ENCODE results near the gene ZNF140. TPM values are rescaled to one million over a fixed set of nuclear protein-coding genes. Genes with fewer than 3 reads are reported as not detected.
A peak's percentile ranks its signal among the peaks of the same experiment; 100 is the strongest.

ZNF140 gene
- total and polyA plus RNA-seq, 2 of the 13 experiments (the other 11 are each of a cell fraction or from before 2014, with no cell fraction given), result 8.7 to 13.5 TPM

DNA sequence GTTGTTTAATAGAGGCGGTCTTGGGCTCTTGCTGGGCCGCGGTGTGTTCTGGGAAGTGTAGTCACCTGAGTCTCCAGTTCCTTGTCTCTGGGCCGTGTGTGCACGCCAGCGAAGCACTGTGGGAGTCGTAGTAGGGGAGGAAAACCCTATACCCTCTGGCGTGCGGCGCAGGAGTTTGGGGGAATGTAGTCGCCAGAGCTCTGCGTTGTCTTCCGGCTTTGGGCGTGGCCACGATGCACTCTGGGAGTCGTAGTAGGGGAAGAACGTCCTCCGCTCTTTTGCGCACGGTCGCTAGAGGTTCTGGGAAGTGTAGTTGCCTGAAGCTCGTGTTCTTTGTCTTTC is 726 bp upstream of the ZNF140 start (continued):
- TF ChIP-seq YEATS2 (CRISPR knock-in tag; IDR thresholded peaks at IDR 0.05; ENCODE audit: borderline replicate concordance) (peak; percentile 75; the same call in 1 of the 2 replicates), POLR2AphosphoS5 (IDR thresholded peaks at IDR 0.05; ENCODE audit: low read depth, low read length) (0 out of 2 replicates have a peak, but pooled peaks have one; percentile 22), TARDBP (CRISPR knock-in tag; IDR thresholded peaks at IDR 0.05) (peak; percentile 72; the same call in 1 of the 2 replicates), ZNF567 (CRISPR knock-in tag; IDR thresholded peaks at IDR 0.05; ENCODE audit: borderline replicate concordance) (0 out of 2 replicates have a peak, but pooled peaks have one; percentile 31), RFXAP (CRISPR knock-in tag; IDR thresholded peaks at IDR 0.05; ENCODE audit: borderline replicate concordance) (peak; percentile 73; the same call in 1 of the 2 replicates), TP53 (CRISPR knock-in tag; conservative IDR thresholded peaks at IDR 0.05) (0 out of 2 replicates have a peak, but pooled peaks have one; percentile 28), SKI (IDR thresholded peaks at IDR 0.05; ENCODE audit: partially characterized antibody) (no peak), SOX13 (IDR thresholded peaks at IDR 0.05) (no peak), SOX13 (CRISPR knock-in tag; conservative IDR thresholded peaks at IDR 0.05 in 1 of 2, IDR thresholded peaks at IDR 0.05 in 1 of 2) (peak in 1 of 2 experiments; percentile 51; a peak in 1 of 4 replicates), ISL2 (CRISPR knock-in tag; IDR thresholded peaks at IDR 0.05) (0 out of 2 replicates have a peak, but pooled peaks have one; percentile 13), ZNF746 (CRISPR knock-in tag; IDR thresholded peaks at IDR 0.05) (no peak), CREM (IDR thresholded peaks at IDR 0.05) (peak; percentile 99), CREM (CRISPR knock-in tag; IDR thresholded peaks at IDR 0.05) (peak; percentile 82), FOXO1 (CRISPR knock-in tag; IDR thresholded peaks at IDR 0.05) (peak; percentile 33; the same call in 1 of the 2 replicates), HIVEP1 (CRISPR knock-in tag; IDR thresholded peaks at IDR 0.05) (peak; percentile 40; the same call in 1 of the 2 replicates), KDM6A (CRISPR knock-in tag; IDR thresholded peaks at IDR 0.05; ENCODE audit: low read depth) (no peak)
- TF ChIP-seq, protein P1, sequence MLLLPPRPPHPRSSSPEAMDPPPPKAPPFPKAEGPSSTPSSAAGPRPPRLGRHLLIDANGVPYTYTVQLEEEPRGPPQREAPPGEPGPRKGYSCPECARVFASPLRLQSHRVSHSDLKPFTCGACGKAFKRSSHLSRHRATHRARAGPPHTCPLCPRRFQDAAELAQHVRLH (CRISPR knock-in tag; IDR thresholded peaks at IDR 0.05; ENCODE audit: borderline replicate concordance, low read depth), result 0 out of 2 replicates have a peak, but pooled peaks have one; percentile 22
- TF ChIP-seq, protein P2, sequence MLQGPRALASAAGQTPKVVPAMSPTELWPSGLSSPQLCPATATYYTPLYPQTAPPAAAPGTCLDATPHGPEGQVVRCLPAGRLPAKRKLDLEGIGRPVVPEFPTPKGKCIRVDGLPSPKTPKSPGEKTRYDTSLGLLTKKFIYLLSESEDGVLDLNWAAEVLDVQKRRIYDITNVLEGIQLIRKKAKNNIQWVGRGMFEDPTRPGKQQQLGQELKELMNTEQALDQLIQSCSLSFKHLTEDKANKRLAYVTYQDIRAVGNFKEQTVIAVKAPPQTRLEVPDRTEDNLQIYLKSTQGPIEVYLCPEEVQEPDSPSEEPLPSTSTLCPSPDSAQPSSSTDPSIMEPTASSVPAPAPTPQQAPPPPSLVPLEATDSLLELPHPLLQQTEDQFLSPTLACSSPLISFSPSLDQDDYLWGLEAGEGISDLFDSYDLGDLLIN (CRISPR knock-in tag; IDR thresholded peaks at IDR 0.05; ENCODE audit: borderline replicate concordance), result peak; percentile 85; the same call in 1 of the 2 replicates
- TF ChIP-seq, protein P3, sequence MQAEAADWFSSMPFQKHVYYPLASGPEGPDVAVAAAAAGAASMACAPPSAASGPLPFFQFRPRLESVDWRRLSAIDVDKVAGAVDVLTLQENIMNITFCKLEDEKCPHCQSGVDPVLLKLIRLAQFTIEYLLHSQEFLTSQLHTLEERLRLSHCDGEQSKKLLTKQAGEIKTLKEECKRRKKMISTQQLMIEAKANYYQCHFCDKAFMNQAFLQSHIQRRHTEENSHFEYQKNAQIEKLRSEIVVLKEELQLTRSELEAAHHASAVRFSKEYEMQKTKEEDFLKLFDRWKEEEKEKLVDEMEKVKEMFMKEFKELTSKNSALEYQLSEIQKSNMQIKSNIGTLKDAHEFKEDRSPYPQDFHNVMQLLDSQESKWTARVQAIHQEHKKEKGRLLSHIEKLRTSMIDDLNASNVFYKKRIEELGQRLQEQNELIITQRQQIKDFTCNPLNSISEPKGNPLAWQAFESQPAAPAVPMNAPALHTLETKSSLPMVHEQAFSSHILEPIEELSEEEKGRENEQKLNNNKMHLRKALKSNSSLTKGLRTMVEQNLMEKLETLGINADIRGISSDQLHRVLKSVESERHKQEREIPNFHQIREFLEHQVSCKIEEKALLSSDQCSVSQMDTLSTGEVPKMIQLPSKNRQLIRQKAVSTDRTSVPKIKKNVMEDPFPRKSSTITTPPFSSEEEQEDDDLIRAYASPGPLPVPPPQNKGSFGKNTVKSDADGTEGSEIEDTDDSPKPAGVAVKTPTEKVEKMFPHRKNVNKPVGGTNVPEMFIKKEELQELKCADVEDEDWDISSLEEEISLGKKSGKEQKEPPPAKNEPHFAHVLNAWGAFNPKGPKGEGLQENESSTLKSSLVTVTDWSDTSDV (CRISPR knock-in tag; IDR thresholded peaks at IDR 0.05), result 0 out of 2 replicates have a peak, but pooled peaks have one; percentile 46

Data from HepG2 (cell line).